ENCODE measurements around the gene IFITM2.

IFITM2 gene

GRCh38 chr11:353179-353873, 45.7 kb downstream of the IFITM2 start:
- Histone ChIP-seq H3K36me3 (ENCODE audit: control insufficient read depth in 2 of 2, insufficient read depth in 1 of 2, low read length in 2 of 2) (no peaks in the 10 kb centered on the region), H3K9me3 (ENCODE audit: control insufficient read depth, insufficient read depth, low read depth, low read length) (no peaks in the 10 kb centered on the region), H3K27ac (ENCODE audit: extremely low read depth, low read depth, low read length) (no peak overlapping the region), H3K4me1 (ENCODE audit: control insufficient read depth, insufficient read depth, low read length) (no peaks in the 10 kb centered on the region), H3K4me3 (ENCODE audit: low read depth, low read length) (no peak overlapping the region)
- CTCF ChIA-PET = interaction anchor here (0.5 to 0.6 kb wide), 2 partner anchors 100 to 146 kb away, joined by 3 read pairs; partner anchors contain the start of gene BET1L
- POLR2A ChIA-PET = no interaction called here
- TF ChIP-seq ZFHX2 (tag by site-specific recombination; conservative IDR thresholded peaks at IDR 0.05) (no peak), IKZF3 (tag by site-specific recombination; IDR thresholded peaks at IDR 0.05) (0 out of 2 replicates have a peak, but pooled peaks have one; percentile 11)

GRCh38 chr11:355581-356458, 48.2 kb downstream of the IFITM2 start:
- CTCF ChIA-PET = interaction anchor here (0.6 to 2.2 kb wide), 9 partner anchors 39 to 163 kb away, joined by 3 to 18 read pairs (median 4); no protein-coding TSS in a partner anchor
- POLR2A ChIA-PET = interaction anchor here (0.6 to 1.8 kb wide), 10 partner anchors 11 to 151 kb away, joined by 3 to 8 read pairs (median 3); partner anchors contain the start of genes BET1L, RIC8A and RNH1
- Histone ChIP-seq H3K36me3 (ENCODE audit: control insufficient read depth in 2 of 2, insufficient read depth in 1 of 2, low read length in 2 of 2) (no peaks in the 10 kb centered on the region), H3K4me3 (ENCODE audit: low read depth, low read length) (peak overlapping the region; percentile 47), H3K4me1 (ENCODE audit: control insufficient read depth, insufficient read depth, low read length) (no peaks in the 10 kb centered on the region), H3K27ac (ENCODE audit: extremely low read depth, low read depth, low read length) (peak overlapping the region; percentile 57; the same call in 1 of the 2 replicates), H3K9me3 (ENCODE audit: control insufficient read depth, insufficient read depth, low read depth, low read length) (no peaks in the 10 kb centered on the region)
- TF ChIP-seq ZBTB49 (tag by site-specific recombination; IDR thresholded peaks at IDR 0.05; ENCODE audit: low read depth) (no peak), ZBTB7A (tag by site-specific recombination; IDR thresholded peaks at IDR 0.05; ENCODE audit: low read depth) (peak; percentile 58; the same call in 1 of the 2 replicates), ZNF157 (tag by site-specific recombination; IDR thresholded peaks at IDR 0.05) (no peak), ZSCAN23 (tag by site-specific recombination; IDR thresholded peaks at IDR 0.05) (no peak), ZNF48 (tag by site-specific recombination; IDR thresholded peaks at IDR 0.05) (no peak), ZNF629 (tag by site-specific recombination; IDR thresholded peaks at IDR 0.05) (no peak), ZNF16 (tag by site-specific recombination; IDR thresholded peaks at IDR 0.05; ENCODE audit: low read depth) (no peak), KLF10 (tag by site-specific recombination; IDR thresholded peaks at IDR 0.05) (no peak), EGR2 (tag by site-specific recombination; IDR thresholded peaks at IDR 0.05; ENCODE audit: low read depth) (no peak), PATZ1 (tag by site-specific recombination; IDR thresholded peaks at IDR 0.05) (0 out of 2 replicates have a peak, but pooled peaks have one; percentile 35), ZNF488 (tag by site-specific recombination; IDR thresholded peaks at IDR 0.05) (no peak), GLIS1 (tag by site-specific recombination; IDR thresholded peaks at IDR 0.05) (peak; percentile 86), ZNF324 (tag by site-specific recombination; IDR thresholded peaks at IDR 0.05) (no peak), GLI2 (tag by site-specific recombination; IDR thresholded peaks at IDR 0.05; ENCODE audit: borderline replicate concordance, low read depth) (no peak)
- TF ChIP-seq, protein P1, sequence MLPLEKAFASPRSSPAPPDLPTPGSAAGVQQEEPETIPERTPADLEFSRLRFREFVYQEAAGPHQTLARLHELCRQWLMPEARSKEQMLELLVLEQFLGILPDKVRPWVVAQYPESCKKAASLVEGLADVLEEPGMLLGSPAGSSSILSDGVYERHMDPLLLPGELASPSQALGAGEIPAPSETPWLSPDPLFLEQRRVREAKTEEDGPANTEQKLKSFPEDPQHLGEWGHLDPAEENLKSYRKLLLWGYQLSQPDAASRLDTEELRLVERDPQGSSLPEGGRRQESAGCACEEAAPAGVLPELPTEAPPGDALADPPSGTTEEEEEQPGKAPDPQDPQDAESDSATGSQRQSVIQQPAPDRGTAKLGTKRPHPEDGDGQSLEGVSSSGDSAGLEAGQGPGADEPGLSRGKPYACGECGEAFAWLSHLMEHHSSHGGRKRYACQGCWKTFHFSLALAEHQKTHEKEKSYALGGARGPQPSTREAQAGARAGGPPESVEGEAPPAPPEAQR (tag by site-specific recombination; IDR thresholded peaks at IDR 0.05) = no peak
- TF ChIP-seq, protein P2, sequence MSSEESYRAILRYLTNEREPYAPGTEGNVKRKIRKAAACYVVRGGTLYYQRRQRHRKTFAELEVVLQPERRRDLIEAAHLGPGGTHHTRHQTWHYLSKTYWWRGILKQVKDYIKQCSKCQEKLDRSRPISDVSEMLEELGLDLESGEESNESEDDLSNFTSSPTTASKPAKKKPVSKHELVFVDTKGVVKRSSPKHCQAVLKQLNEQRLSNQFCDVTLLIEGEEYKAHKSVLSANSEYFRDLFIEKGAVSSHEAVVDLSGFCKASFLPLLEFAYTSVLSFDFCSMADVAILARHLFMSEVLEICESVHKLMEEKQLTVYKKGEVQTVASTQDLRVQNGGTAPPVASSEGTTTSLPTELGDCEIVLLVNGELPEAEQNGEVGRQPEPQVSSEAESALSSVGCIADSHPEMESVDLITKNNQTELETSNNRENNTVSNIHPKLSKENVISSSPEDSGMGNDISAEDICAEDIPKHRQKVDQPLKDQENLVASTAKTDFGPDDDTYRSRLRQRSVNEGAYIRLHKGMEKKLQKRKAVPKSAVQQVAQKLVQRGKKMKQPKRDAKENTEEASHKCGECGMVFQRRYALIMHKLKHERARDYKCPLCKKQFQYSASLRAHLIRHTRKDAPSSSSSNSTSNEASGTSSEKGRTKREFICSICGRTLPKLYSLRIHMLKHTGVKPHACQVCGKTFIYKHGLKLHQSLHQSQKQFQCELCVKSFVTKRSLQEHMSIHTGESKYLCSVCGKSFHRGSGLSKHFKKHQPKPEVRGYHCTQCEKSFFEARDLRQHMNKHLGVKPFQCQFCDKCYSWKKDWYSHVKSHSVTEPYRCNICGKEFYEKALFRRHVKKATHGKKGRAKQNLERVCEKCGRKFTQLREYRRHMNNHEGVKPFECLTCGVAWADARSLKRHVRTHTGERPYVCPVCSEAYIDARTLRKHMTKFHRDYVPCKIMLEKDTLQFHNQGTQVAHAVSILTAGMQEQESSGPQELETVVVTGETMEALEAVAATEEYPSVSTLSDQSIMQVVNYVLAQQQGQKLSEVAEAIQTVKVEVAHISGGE (tag by site-specific recombination; conservative IDR thresholded peaks at IDR 0.05; ENCODE audit: low read depth) = peak; percentile 76
- TF ChIP-seq, protein P3, sequence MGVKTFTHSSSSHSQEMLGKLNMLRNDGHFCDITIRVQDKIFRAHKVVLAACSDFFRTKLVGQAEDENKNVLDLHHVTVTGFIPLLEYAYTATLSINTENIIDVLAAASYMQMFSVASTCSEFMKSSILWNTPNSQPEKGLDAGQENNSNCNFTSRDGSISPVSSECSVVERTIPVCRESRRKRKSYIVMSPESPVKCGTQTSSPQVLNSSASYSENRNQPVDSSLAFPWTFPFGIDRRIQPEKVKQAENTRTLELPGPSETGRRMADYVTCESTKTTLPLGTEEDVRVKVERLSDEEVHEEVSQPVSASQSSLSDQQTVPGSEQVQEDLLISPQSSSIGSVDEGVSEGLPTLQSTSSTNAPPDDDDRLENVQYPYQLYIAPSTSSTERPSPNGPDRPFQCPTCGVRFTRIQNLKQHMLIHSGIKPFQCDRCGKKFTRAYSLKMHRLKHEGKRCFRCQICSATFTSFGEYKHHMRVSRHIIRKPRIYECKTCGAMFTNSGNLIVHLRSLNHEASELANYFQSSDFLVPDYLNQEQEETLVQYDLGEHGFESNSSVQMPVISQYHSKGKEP (tag by site-specific recombination; IDR thresholded peaks at IDR 0.05) = no peak
